ENCODE results near the gene RDH11.

Gene RDH11

GRCh38 chr14:67717048-67717447 lies 21.5 kb upstream of the RDH11 start:
- TF ChIP-seq REST (IDR thresholded peaks at IDR 0.05; ENCODE audit: insufficient read depth in 1 of 2, low read depth in 2 of 2, low read length in 2 of 2) (no peak), TAF1 (IDR thresholded peaks at IDR 0.05; ENCODE audit: borderline replicate concordance, insufficient read depth, low read length) (no peak), SIN3A (IDR thresholded peaks at IDR 0.05; ENCODE audit: borderline replicate concordance, insufficient read depth, low read length) (no peak), FOXP2 (optimal IDR thresholded peaks at IDR 0.05; ENCODE audit: borderline replicate concordance, extremely low read depth, extremely low read length, insufficient read depth) (no peak), POLR2AphosphoS5 (IDR thresholded peaks at IDR 0.05; ENCODE audit: low read depth, low read length) (no peak)

GRCh38 chr14:67710209-67710608 lies 14.6 kb upstream of the RDH11 start:
- TF ChIP-seq REST (IDR thresholded peaks at IDR 0.05; ENCODE audit: insufficient read depth in 1 of 2, low read depth in 2 of 2, low read length in 2 of 2), result no peak
- no peak for TF ChIP-seq POLR2AphosphoS5 (IDR thresholded peaks at IDR 0.05; ENCODE audit: low read depth, low read length)
- no peak for TF ChIP-seq FOXP2 (optimal IDR thresholded peaks at IDR 0.05; ENCODE audit: borderline replicate concordance, extremely low read depth, extremely low read length, insufficient read depth)
- TF ChIP-seq TAF1 (IDR thresholded peaks at IDR 0.05; ENCODE audit: borderline replicate concordance, insufficient read depth, low read length), result no peak
- no peak for TF ChIP-seq SIN3A (IDR thresholded peaks at IDR 0.05; ENCODE audit: borderline replicate concordance, insufficient read depth, low read length)

DNA sequence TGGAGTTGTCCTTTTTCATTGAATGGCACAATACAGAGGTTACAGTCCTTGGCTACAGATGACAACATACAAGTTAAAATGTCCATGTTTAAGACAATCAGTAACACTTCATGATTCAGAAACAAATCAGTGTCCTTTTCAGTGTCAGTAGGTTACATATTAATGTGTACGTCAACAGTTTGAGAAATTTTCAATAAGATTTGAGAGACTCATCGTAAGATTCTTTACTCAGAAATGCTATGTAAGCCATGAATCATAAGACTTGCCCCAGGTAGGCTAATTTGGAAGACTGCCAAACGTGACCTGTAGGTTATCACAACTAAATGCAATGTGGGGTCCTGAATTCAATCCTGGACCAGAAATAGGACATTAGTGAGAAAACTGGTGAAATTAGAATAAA lies 9.6 kb upstream of the RDH11 start:
- no peak for TF ChIP-seq SIN3A (IDR thresholded peaks at IDR 0.05; ENCODE audit: borderline replicate concordance, insufficient read depth, low read length)
- TF ChIP-seq TAF1 (IDR thresholded peaks at IDR 0.05; ENCODE audit: borderline replicate concordance, insufficient read depth, low read length), result no peak
- no peak for TF ChIP-seq REST (IDR thresholded peaks at IDR 0.05; ENCODE audit: insufficient read depth in 1 of 2, low read depth in 2 of 2, low read length in 2 of 2)
- no peak for TF ChIP-seq FOXP2 (optimal IDR thresholded peaks at IDR 0.05; ENCODE audit: borderline replicate concordance, extremely low read depth, extremely low read length, insufficient read depth)
- no peak for TF ChIP-seq POLR2AphosphoS5 (IDR thresholded peaks at IDR 0.05; ENCODE audit: low read depth, low read length)

- no peak for TF ChIP-seq SIN3A (IDR thresholded peaks at IDR 0.05; ENCODE audit: borderline replicate concordance, insufficient read depth, low read length)
- no peak for TF ChIP-seq FOXP2 (optimal IDR thresholded peaks at IDR 0.05; ENCODE audit: borderline replicate concordance, extremely low read depth, extremely low read length, insufficient read depth)
- TF ChIP-seq REST (IDR thresholded peaks at IDR 0.05; ENCODE audit: insufficient read depth in 1 of 2, low read depth in 2 of 2, low read length in 2 of 2), result no peak
- no peak for TF ChIP-seq POLR2AphosphoS5 (IDR thresholded peaks at IDR 0.05; ENCODE audit: low read depth, low read length)
- no peak for TF ChIP-seq TAF1 (IDR thresholded peaks at IDR 0.05; ENCODE audit: borderline replicate concordance, insufficient read depth, low read length)
These were observed 9.0 kb upstream of the RDH11 start for GRCh38 chr14:67704484-67705089.
